MM.1S (cell line): ENCODE results near the gene ITGA11.

ENCODE experiments used
- CTCF ChIP-seq: fragments of 300-600 bp; sonication (generic); IDR thresholded peaks from 2 replicates; pipeline ENCODE4 v1.5.1; 2016; ENCODE audit warnings: antibody characterized with exemption, low read length, mixed read lengths
- EZH2 ChIP-seq: fragments of 300-600 bp; sonication (generic); optimal IDR thresholded peaks from 2 replicates; pipeline ENCODE3; 2017; ENCODE audit warnings: low read depth, mild to moderate bottlenecking, antibody characterized with exemption, low read length, mixed read lengths
- EZH2phosphoT487 ChIP-seq: fragments of 300-600 bp; sonication (generic); IDR thresholded peaks from 2 replicates; pipeline ENCODE4 v1.6.1; 2018; ENCODE audit warnings: antibody characterized with exemption, low read length

- no peak for TF ChIP-seq CTCF
- TF ChIP-seq EZH2: no peak
- no peak for TF ChIP-seq EZH2phosphoT487
Observed at GRCh38 chr15:68313501-68314410, 118.2 kb downstream of the ITGA11 start.
